ENCODE results near the gene PTCHD1. TPM values are rescaled to one million over a fixed set of nuclear protein-coding genes. Genes with fewer than 3 reads are reported as not detected.

PTCHD1 gene
- total and polyA plus RNA-seq, 10 of the 15 experiments (the other 5 are each of a cell fraction or from before 2014, with no cell fraction given), result not detected

DNA sequence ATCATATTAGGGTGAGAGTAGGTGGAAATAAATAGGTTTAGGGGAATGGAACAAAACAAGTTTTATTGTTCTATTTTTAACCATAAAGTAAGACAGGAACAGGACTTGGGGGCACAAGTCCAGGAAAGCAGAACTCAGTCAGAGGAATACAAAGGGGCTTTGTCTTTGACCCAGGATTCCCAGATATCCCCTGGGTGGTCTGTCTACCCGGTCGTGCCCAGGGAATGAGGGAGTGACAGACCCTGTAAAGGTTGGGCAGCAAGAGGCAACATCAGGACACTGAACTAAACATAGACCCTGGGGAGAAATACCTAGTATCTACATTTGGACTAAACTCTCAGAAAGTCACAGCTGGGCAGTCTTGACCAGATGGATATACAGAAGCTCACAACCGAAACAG lies 50.6 kb downstream of the PTCHD1 start:
- ChIA-PET CTCF (interaction anchor here (0.5 kb wide), 1 partner anchor 843 kb away, joined by 3 read pairs; no protein-coding TSS in a partner anchor), POLR2A (no interaction called here), SMC1A (ENCODE audit: uncharacterized antibody, unreplicated experiment) (no interaction called here), RAD21 (ENCODE audit: unreplicated experiment) (no interaction called here)
- BruUV-seq (replicated peaks), result no TSS peak
- Histone ChIP-seq H3K9ac (ENCODE audit: control insufficient read depth, insufficient read depth, low read length) (no peak overlapping the region), H3K27ac (ENCODE audit: control insufficient read depth, insufficient read depth) (no peak overlapping the region), H4K20me1 (ENCODE audit: control insufficient read depth, insufficient read depth) (no peaks in the 10 kb centered on the region), H2AFZ (ENCODE audit: control insufficient read depth, low read depth, low read length) (no peak overlapping the region), H3K36me3 (ENCODE audit: control insufficient read depth in 2 of 2, insufficient read depth in 2 of 2, low read length in 1 of 2) (no peaks in the 10 kb centered on the region), H3K4me3 (no peak overlapping the region), H3K79me2 (ENCODE audit: control insufficient read depth, insufficient read depth, low read length) (no peaks in the 10 kb centered on the region), H3K4me1 (ENCODE audit: control insufficient read depth, insufficient read depth, low read length) (no peaks in the 10 kb centered on the region), H3K9me3 (replicated peaks; ENCODE audit: control insufficient read depth, insufficient read depth, low read length) (no peaks in the 10 kb centered on the region), H3K27me3 (replicated peaks in 1 of 2; ENCODE audit: control insufficient read depth in 2 of 2, insufficient read depth in 2 of 2, low read length in 1 of 2) (no peaks in the 10 kb centered on the region; a peak in 1 of 4 replicates), H3K4me2 (ENCODE audit: control insufficient read depth, insufficient read depth) (no peak overlapping the region)
- intact Hi-C loops (cut with micrococcal nuclease; ENCODE audit: unreplicated experiment) (no loop called here), in situ Hi-C loops (cut with MboI) (no loop called here)
- FAIRE-seq (no peak), ATAC-seq (no peak), DNase-seq (ENCODE audit: low read depth, low spot score) (no peak)
- WGBS (ENCODE audit: insufficient coverage, insufficient replicate concordance, low lambda C conversion rate, missing lambda C conversion rate), result 16% methylated on average over 3 of the region's 3 CpGs
- TF ChIP-seq E4F1 (IDR thresholded peaks at IDR 0.05; ENCODE audit: borderline replicate concordance, partially characterized antibody) (no peak), ELK1 (IDR thresholded peaks at IDR 0.05; ENCODE audit: low read depth, low read length) (no peak), CUX1 (IDR thresholded peaks at IDR 0.05; ENCODE audit: insufficient replicate concordance, low read depth, low read length) (no peak), RELB (IDR thresholded peaks at IDR 0.05; ENCODE audit: low read depth) (no peak), ZBED1 (IDR thresholded peaks at IDR 0.05; ENCODE audit: borderline replicate concordance) (no peak), IRF5 (IDR thresholded peaks at IDR 0.05; ENCODE audit: borderline replicate concordance) (no peak), FOXM1 (IDR thresholded peaks at IDR 0.05; ENCODE audit: low read depth, low read length) (no peak), CREM (IDR thresholded peaks at IDR 0.05; ENCODE audit: low read depth) (no peak), MEF2A (IDR thresholded peaks at IDR 0.05; ENCODE audit: insufficient read depth, low read depth, low read length) (no peak), STAT3 (IDR thresholded peaks at IDR 0.05; ENCODE audit: low read depth, low read length) (no peak), SUZ12 (IDR thresholded peaks at IDR 0.05; ENCODE audit: unreplicated experiment) (no peak)

All from GM12878 (cell line).